Hematopoietic multipotent progenitor cell treated with erythropoietin and hydrocortisone succinate and interleukin-3 and kit ligand, for 6 days (in vitro differentiated cells): ENCODE results near the gene NDRG2.
"Not testable (repeated sequence)": the region's sequence is repeated elsewhere in the genome, so short reads cannot be mapped to it uniquely, and the experiment has no call there.

Source experiments
- DNase-seq: peaks from one replicate; pipeline ENCODE4 v3.0.0-alpha.2; 2015

The NDRG2 gene

DNA sequence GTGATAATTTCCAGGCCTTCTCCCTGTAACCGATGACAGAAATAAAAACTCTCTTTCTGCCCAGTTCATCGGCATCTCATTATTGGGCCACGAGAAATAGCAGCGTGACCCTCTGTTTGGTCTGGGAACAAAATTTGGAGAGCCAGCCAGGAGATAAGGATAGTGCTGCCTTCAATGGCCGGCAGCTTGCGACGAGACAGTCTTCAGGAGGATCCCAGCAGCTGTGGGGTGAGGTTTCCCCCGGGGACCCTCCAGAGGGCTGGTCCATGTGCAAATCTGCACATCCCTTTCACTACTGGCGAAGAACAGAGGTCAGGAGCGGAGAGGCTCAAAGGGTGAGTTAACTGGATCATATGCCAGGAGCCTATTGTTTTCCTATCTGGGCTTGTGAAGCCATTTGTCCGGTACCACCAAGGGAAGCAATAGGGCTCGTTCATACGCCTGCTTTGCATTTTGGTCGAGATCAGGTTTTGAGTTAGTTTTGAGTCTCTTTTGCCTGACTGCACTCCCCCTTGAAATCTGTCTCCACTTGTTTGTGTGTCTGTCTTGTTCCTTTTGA, 21.0 kb downstream of the NDRG2 start:
- DNase-seq: no peak

DNA sequence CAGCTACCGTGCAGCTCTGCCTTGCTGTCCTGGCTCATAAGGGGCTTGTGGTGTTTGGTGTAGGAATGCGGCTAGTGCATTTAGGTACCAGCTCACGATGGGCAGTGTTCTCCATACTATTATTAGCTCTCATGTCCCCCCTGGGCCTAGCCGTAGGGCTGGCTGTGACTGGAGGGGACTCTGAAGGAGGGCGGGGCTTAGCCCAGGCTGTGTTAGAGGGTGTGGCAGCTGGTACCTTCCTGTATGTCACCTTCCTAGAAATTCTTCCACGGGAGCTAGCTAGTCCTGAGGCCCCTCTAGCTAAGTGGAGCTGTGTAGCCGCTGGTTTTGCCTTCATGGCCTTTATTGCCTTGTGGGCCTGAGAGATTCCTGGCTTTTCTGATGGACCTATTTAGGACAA, 23.6 kb downstream of the NDRG2 start:
- DNase-seq: no peak

DNA sequence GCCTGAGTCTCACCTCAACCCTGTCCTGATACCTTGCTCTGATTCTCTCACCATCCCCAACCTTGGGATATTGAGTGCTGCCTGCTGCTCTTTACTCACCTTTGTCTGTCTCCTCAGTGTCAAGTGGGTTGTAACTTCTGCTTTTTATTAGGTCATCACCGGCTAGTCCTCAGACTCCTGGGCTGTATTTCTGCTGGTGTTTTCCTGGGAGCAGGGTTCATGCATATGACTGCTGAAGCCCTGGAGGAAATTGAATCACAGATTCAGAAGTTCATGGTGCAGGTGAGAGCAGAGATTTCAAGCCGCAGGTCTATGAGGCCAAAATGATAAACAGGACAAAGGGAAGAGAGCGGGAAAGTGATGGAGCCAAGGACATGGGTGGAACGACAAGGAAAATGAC, 25.3 kb downstream of the NDRG2 start:
- no peak for DNase-seq

DNA sequence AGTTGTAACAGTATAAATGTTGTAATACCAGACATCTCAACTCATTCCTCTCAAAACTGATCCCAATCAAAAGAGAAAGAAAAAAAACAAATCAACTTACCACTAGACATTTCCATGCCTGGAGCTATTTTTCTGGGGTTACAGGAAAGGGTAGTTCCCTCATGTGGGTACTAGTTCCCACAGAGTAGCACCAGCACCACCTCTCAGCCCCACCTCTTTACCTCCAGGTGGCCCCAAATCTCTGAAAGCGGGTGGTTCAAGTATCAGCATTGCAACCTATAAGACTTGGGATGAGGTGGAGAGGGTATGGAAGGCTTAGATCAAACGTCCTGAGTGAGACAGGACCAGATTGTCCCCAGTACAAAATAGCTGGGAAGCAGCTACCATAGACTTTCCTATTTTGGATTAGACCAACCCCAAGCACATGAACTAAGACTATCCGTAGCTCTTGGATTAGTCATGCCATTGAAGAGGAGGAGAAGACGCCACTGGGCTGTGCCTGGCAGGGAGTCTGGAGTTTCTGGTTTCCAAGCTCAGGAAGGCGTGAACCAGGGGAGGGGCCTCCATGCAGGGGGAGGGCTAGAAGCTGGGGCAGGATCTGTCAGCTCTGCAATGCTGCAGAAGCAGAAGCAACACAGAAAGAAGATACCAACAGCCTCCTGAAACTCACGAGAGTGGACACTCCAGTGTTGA, 26.0 kb downstream of the NDRG2 start, which contains the start of gene SLC39A2:
Gene SLC39A2, plus strand, starts transcription at position 620 of the 693 bp plus-strand sequence. CDS start 154 bp downstream, outside the sequence.
- DNase-seq: peak; percentile 6

DNA sequence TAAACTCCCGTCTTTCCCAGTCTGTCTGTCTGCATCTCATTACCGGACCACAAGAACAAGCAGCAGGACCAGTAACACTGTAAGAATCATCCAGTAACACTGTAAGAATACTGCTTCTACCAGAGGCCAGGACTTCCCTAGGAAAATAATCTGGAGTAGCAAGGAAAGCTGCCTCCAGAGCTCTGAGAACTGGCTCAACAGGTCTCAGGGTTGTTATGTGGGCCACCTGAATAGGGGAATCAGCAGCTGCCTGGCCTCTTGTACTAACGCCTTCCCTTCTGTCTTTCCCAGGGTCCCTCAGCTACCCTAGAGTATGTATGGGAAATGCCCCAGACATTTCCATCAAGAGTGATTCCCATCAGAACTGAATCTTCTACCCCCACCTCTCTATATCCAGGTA, 26.7 kb downstream of the NDRG2 start:
- no peak for DNase-seq

DNA sequence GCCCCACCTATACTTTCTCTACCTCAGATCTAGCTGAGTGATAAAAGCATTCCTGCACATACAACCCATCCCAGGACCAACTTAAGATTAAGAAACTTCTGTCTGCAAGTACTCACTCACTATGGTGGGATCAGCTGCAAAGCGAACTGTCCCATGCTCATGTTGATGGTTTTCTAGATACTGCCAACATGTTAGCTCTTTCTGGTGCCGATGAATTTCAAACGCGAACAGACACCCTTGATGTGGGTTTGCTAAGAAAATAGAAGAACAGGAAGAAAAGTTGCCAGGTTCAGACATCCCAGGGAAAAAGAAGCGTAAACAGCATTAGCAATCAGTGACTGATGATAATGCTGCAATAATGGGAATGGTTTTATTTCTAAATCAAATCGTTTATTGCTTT, 27.3 kb downstream of the NDRG2 start:
- DNase-seq: no peak

DNA sequence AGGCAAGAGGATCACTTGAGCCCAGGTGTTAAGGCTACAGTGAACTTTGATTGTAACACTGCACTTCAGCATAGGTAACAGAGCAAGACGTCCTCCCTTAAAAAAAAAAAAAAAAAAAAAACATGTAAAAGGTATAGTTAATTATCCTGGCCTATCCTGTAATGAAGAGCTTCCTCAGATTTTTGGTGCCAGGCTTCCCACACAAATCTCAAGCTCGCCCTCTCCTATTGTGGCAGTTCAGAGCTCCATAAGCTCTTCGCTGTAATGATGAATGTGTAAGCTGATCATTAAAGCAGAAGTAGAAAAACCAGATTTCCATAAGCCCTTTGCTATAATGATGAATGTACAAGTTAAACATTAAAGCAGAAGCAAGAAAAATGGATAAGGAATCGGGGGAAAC, 27.7 kb downstream of the NDRG2 start:
- no peak for DNase-seq

DNA sequence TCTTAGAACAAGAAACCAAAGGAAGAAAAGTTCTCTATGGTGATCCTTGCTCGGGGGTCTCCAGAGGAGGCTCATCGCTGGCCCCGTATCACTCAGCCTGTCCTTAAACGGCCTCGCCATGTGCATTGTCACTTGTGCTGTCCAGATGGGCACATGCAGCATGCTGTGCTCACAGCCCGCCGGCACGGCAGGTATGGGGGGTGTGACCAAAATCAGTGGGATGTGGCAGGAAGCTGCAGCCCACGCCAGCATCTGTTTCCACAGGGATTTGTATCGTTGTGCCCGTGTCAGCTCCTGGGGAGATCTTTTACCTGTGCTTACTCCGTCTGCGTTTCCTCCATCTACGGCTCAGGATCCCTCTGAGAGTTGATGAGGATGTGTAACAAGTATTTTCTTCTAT, 28.3 kb downstream of the NDRG2 start:
- DNase-seq: no peak

DNA sequence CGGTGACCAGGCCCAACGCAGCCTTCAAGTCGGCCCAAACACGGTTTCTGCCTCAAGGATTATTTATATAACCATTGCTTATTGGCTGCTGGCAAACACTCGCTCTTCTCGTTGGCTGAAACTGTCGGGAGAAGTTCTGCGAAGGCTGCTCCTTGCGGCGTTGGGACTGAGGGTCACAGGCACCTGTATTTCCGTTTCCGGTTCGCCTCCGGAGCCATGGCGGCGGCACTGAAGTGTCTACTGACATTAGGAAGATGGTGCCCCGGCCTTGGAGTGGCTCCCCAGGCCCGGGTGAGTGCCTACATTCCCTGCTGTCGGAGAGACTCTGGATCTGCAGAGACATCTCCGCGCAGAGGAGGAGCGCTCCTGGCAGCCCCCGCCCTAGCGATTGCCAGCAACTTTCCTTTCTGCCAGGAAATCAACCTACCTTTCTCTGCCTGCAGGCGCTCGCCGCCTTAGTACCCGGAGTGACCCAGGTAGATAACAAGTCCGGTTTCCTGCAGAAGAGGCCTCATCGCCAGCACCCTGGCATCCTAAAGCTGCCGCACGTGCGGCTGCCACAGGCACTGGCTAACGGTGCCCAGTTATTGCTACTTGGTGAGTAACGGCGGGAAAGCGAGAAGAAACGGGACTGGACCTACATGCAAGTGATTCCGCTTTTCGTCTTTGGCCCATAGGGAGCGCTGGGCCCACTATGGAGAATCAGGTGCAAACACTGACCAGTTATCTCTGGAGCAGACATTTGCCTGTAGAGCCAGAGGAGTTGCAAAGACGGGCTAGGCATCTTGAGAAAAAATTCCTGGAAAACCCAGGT, 34.9 kb downstream of the NDRG2 start, which contains the start of gene METTL17:
Gene METTL17, plus strand, starts transcription at position 194 of the 814 bp plus-strand sequence. Its CDS starts 23 bp downstream, at position 217.
- peak; percentile 99 for DNase-seq

DNA sequence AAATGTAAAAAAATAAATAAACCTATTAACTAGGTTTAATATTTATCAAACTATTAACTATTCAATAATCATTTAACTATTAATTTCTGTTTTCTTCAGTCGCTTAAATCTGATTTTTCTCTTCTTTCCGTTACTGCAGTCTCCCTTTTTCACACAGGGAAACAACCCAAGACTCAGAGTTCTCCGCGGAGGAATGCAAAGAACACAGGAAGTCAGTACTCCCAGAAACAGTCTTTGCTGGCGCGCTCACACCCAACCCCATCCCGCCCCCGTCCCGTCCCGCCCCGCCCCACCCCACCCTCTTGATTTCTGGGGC, 35.4 kb downstream of the NDRG2 start:
- DNase-seq: no peak

DNA sequence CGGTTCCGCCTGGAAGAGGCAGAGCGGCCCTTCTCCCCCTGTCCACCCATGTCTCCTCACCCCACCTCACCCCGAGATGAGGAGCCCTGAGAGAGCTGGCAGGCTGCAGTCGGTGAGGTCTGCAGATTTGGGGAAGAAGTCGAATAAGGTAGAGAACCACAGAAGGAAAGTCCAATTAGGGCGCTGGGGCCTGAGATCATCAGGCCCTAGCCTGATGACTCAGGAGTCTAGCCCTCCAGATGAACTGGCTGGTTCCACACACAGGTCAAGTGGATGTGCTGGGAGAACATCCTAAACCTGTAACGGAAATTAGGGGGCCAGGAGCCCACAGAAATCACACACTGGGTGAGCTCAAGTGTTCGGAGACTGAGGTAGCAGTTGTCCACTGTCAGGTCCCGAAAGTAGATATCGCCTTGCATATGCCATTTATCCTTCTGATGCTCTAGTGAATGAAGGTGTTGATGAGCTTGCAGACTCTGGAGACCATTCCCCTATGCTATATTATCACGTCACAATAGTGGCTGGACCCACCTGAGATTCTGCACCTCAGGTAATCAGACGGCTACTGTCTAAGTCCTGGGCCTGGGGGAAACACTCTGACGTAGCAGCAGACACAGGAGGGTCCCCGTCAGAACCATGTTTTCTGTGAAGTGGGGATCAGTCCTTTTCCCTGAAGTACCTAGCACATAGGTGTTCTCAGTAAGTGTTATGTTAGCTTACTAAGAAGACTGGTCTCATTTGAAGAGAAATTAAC, 36.0 kb downstream of the NDRG2 start:
- DNase-seq: no peak

DNA sequence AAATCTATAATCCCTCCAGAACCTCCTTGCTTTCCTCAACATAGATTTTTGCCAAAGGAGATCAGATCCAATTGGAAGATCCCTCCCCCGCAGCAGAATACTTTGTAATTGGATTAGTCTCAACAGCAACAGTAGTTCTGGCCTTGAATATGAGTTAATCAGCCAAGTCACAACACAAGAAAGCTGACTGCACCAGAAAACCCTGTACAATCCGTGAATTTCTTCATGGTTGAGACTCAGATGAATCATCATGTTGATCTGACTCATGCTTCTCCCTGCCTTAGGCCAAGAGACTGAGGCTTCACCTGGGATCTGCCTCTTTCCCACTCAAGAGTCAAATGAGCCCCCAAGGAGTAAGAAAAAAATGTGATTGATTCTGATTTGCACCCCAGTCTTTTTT, 38.0 kb downstream of the NDRG2 start:
- DNase-seq: no peak

DNA sequence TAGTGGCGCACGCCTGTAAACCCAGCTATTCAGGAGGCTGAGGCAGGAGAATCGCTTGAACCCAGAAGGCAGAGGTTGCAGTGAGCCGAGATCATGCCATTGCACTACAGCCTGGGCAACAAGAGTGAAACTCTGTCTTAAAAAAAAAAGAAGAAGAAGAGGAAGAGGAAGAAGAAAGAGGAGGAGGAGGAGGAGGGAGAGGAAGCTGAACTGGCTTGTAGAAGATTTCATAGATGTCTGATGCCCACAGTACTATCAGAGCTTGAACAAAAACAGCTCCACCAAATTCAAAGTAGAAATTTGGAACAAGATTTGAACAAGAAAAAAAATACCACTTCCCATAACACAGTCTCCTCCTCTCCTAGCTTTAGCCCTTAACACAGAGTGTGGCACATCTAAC, 39.2 kb downstream of the NDRG2 start:
- DNase-seq: not testable (repeated sequence)

DNA sequence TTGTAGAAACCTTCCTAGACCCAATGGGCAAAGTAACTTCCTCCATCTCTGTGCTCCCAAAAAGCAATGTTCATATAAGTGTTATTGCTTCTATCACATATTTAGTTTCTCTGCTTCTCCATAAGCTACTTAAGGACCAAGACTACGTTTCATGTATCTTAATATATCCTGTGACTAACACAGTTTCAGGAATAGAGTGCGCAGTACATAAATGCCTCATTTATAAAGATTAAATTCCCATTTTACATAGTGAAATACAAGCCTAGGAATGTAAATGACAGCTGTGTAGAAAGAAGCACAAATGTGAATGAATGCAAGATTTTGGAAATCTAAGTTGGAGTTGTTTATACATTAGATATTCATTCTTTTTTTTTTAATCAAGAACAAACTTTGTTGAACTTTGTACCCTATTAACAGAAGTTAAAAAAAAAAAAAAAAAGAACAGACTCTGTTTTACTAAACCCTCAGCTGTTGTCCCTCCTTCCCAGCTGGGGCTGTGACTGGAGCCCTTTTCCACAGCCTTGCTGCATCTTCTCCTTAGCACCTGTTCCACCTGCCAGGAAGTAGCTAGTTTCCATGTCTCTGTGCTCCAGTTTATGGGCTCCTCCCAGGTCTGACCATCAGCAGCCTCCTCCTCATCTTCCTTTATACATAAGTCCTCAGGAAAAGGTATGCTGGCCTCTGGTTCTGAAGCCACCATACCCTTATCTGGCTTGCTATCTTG, 42.1 kb downstream of the NDRG2 start:
- no peak for DNase-seq

DNA sequence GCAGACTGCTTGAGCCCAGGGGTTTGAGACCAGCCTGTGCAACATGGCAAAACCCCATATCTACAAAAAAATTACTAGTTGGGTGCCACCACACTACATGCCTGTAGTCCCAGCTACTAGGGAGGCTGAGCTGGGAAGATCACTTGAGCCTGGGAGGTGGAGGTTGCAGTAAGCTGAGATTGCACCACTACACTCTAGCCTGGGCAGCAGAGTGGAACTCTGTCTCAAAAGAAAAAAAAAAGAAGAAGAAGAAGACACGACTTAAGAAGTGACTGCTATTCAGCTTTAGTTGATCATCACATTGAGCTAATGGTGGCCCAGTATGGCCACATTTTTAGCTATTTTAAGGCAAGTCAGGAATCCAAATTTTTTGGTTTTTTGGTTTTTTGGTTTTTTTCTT, 44.0 kb downstream of the NDRG2 start:
- no peak for DNase-seq

DNA sequence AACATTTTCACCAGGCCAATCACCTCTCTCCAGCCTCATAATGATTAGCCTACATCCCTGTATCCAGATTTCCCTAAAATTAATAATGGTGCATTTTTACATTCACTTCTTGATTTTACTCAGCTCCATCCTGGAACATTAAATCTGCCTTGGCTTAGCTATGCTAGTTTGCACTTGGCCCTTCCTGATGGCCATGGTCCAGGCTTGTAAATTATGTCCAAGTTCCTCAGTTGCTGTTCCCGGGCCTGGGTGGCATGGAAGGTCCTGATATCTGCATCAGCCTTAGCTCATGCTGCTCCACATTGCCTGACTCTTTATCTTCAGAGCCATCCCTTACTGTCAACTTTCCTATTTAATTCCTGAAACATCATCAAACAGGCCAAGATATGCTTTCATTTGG, 46.2 kb downstream of the NDRG2 start:
- DNase-seq: no peak

DNA sequence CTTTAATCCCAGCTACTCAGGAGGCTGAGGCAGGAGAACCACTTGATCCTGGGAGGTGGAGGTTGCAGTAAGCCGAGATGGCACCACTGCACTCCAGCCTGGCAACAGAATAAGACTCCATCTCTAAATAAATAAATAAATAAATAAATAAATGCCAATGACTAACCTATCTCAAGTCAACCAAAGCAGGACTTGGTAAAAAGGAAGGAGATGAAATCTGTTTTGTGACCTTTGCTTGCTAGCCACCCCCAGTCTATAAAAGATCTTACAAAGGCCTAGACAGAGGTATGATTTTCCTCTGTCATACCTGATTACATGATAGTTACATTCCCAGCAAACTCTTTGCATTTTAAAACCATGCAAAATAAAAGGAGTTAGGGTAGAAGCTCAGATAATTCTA, 48.6 kb downstream of the NDRG2 start:
- no peak for DNase-seq

DNA sequence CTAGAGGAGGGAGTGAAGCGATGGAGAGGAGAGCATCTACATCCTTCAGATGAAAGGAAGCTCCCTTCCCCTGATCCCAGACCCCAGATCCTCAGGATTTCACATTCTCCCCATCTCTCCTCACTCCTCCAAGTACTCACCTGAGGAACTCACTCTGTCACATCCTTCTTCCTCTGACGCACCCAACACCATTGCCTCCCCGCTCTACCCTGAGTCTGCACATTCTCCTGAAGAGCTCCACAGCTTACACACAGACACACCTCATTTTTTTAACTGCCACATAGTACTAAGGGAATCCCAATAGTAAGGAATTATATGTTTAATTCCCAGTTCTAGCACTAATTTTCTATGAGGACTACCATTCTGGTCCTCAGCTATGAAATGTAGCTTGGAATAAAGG, 51.4 kb downstream of the NDRG2 start:
- no peak for DNase-seq

DNA sequence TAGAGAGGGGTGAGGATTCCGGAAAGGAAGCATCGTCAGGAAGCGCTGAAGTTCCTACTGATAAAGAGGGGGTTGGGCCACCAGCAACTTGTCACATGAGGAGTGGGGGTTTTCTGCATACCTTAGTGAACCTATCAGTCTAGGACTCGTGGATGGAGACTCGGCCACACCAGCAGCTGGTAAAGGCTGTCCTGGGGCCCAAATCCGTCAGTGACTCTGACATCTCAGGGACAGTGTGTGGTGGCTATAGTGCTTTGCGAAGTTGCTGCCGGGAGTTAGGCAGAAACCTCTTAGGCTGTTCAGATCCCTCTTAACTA, 53.2 kb downstream of the NDRG2 start:
- DNase-seq: no peak

DNA sequence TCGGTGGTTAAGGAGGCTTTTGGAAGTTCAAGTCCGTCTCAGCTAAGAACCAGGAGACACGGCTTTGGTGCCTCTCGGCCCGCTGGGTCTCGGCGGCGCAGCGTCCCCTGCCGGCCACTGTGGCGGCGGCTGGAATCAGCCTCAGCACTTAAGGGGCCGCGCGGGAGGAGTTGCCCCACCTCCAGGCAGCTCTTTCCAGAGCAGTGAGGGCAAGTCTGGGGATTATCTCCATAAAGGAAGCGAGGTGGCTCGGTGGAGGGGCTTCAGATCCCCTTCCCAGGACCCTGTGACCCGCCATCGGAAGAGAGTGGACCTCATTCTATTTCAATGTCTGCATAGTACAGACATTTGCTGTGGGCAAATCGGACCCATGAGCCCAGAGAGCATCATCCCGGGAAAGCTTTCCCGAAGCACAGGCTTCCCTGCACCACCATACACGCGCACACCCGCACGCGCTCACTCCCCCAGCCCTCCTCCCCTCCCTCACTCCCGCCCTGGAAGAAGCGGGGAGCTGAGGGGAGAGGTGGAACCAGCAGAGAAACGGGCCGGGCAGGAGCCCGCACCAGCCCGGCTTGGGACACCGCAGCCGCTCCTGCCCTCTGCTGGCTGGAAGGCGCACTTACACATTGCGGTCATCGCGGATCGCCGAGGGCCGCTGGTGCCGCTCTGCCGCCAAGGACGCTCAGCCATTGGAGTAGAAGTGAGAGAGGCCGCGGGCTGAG, 53.7 kb downstream of the NDRG2 start:
- peak; percentile 89 for DNase-seq

DNA sequence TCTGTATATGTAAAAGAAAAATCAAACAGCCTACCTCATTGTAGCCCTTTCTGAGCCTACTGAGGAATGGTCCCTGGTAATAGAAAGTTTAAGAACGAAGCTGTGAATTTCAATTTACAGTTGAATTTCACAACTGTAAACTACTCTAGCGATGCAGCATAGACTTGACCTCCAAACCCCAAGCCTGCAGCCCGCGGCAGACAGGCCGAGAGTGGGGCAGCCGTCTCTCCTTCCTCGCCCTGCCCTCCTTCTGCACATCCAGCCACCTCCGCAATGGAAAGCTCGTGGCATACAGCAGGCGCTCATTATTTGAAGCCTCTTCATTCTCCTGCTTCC, 54.2 kb downstream of the NDRG2 start:
- DNase-seq: no peak

DNA sequence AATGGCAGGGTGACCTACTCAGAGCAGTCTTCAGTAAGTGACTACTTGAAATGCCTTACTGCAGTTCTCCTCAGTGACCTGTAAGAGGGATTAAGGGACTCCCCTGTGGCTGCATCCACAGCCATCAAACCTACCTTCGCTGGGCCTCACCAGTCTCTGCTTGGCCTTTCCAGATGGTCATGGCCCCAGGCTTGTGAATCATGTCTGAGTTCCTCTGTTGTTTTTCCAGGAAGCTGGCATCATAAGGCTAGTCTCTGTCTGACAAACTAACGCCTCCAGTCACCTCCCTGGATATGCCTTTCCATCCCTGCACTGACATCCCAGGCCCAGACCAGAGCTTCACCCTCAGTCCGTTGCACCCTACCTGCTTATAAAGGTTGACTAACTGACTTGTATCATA, 55.5 kb downstream of the NDRG2 start:
- no peak for DNase-seq
